GM21367 (cell line): ENCODE measurements around the gene RELN.

ENCODE experiments used
- ATAC-seq: cut with Tn5 transposase; IDR thresholded peaks from one replicate; pipeline ENCODE4 v1.9.1; 2021; ENCODE audit not compliant: unreplicated experiment

Gene RELN

DNA sequence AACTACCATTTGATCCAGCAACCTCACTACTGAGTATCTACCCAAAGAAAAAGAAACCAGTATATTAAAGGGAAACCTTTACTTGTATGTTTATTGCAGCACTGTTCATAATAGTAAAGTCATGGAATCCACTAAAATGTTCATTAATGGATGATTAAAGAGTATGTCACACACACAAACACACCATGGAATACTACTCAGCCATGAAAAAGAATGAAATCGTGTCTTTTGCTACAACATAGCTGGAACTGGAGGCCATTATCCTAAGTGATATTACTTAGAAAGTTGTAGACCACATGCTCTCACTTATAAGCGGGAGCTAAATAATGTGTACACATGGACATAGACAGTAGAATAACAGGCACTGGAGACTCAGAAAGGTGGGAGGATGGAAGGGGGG, 340.4 kb downstream of the RELN start:
- ATAC-seq: no peak

DNA sequence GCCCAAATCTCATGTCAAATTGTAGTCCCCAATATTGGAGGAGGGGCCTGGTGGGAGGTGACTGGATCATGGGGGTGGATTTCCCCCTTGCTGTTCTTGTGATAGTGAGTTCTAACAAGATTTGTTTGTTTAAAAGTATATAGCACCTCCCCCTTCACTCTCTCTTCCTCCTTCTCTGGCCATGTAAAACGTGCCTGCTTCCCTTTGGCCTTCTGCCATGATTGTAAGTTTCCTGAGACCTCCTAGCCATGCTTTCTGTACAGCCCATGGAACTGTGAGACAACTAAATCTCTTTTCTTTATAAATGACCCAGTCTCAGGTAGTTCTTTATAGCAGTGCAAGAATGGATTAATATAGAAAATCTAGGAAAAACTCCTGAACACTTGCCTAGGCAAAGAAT, 341.3 kb downstream of the RELN start:
- no peak for ATAC-seq

DNA sequence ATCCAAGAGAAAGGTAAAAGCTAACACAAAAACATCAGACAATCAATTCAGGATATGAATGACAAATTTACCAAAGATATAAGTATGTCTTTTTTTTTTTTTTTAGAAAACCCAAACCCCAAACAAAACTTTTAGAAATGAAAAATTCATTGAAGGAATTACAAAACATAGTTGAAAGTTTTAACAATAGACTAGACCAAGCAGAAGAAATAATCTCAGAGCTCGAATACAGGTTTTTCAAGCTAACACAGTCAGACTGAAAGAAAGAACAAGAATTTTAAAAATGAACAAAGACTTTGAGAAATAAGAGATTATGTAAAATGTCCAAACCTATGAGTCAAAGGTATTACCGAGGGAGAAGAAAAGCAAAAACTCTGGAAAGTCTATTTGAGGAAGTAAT, 345.1 kb downstream of the RELN start:
- no peak for ATAC-seq

DNA sequence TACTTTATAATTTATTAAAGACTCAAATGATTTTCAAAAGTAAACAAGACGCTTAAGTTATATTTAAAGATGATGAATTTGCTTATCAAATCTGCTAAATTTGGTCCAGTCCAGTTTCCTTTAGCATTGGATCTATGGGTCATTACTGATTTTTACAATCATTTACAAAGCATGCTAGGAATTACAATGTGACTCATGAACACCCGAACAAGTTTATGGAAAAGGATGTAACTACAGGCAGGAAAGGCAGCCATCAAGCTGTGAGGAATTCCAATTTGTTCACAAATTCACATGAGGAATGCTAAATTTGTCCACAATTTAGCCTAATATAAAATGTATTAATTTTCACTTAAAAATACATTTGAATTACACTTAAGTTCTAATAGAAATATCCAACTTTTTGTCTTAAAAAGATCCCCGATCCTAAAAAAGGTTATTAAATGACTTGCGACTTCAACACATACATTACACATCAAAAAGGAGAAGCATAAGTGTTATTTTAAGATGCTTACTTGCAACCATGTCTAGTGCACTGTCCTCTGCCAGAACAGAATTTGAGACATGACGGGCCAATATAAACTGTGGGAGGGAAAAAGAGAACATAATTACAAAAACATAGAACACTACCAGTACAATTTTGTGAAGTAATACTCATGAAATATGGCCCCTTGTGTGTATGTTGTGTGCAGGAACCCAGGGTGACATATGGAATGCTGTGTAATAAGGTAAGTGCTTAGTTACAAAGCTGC, 349.3 kb downstream of the RELN start:
- ATAC-seq: no peak

DNA sequence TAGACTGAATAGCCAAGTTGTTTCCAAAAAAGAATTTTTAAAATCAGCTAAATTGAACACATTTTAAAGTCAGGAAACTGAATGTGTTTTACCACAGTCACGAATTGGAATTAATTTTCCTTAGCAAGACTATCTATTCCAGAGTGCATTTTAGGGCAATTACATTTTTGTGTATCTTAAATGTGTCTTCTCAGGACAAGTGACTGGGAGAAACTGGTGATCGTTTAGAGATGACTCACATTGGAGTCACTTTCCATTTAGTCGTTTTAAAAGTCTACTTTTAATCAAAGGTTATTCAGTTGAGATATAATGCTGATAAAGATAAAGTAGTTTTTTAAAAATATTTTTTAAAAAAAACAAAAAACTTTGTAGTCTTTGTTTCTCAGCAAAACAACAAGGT, 351.7 kb downstream of the RELN start:
- no peak for ATAC-seq

DNA sequence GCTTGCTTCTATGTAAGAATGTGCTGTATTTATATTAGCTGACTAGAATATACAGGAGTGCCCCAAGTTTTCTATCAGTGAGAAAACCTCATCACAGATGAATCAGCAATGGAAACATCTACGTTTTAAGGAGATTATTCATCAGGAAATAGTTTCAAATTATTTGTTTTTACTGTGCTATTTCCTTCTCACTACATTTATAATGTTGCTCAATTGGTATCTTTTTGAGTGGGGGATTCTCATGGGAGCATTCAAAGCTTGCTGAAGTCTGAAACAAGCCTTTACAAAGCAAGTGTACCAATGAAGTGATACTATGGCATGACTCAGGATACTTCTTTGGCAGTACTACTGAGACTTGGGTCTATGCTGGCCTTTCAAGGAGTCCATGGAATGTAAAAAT, 352.4 kb downstream of the RELN start:
- ATAC-seq: no peak

DNA sequence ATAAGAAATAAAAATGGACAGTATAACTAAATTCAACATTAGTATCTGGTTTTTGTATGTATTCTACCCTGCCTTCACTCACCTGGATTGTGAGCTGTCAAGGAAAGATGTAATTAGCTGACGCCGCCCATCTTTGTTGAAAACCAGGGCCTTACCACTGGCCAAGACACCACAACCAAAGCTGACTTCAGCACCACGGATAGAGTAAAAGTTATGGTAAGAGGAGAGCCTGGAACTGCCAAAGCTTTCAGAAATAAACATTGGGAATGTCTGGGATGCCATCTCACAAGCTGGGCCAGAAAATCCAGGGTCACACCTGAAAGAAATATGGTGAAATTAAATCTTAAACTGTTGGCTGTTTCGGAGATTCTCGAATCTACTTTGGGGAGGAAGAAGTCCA, 353.3 kb downstream of the RELN start:
- ATAC-seq: no peak

DNA sequence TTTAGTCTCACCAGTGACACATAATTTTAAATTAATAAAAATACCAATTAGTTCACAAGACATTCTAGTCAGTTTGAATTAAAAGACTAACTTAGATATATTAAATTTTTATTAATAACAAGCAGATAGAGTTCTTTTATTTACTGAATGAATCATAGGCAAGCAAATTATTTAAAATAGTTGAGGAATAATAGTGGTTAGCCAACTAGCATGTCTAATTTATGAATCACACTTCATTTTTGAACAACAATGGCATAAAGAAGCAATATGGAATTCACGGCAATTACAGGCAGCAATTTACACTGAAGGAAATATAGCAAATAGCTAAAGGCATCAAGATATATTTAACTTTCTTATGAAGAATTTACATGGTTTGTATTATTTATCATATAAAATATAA, 356.5 kb downstream of the RELN start:
- no peak for ATAC-seq

DNA sequence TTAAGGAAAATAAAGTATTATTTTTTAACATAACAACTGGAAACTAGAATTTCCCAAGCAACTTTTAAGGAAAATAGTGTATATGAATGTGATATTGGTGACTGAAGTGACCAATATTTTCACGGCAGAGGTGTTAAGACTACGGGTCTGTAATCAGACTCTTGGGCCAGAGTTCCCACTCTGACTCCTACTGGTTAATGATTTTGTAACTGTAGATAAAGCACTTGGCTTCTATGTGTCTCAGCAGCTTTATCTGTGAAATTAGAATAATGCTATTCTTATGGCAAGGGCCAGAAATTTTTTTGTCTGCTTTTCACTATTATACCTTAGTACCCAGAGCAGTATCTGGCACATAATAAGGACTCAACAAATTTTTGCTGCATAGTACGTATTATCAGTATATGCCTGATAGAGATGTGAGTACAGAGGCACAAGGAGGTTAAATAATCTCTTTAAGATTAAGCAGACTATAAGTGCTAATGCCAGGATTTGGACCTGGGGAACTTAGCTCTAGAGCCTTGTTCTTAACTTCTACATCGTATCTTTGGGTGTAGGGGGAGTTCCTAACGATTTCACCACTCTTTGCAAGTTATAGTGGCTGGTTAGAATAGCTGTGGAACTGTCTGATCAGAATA, 357.3 kb downstream of the RELN start:
- ATAC-seq: no peak

DNA sequence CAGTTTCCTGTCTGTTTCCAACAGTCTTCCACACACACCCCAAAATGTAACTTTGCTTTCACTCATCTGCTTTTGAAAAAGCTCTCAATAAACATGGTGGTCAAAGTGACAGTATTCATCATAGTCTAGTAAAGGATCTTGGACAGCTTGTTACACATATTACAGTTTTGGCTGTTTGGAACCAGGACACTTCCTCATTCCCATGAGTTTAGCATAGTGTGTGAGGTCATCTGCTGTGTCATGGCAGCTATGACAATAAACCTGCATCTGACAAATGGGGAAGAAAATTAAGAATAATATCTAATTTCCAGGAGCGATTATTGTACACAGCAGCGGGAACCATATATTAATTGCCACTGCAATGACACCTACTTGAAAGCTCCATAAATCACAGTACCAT, 359.1 kb downstream of the RELN start:
- no peak for ATAC-seq

DNA sequence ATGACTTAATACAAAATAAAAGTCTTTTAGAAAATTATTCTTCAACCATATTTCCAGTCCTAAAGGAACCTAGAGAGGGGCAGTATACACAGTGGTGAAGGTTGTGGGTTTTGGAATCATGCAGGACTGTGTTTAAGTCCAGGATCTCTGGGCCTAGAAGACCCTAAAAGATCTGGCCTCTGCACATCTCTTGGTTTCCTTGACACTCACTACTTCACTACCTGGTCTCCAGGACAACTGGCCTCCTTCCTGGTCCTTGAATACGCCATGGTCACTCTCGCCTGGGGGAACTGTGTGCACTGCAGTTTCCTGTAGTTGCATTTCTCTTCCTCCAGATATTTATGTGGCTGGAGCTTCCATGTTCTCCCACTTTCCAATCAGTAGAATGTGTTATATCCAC, 360.7 kb downstream of the RELN start:
- ATAC-seq: no peak

DNA sequence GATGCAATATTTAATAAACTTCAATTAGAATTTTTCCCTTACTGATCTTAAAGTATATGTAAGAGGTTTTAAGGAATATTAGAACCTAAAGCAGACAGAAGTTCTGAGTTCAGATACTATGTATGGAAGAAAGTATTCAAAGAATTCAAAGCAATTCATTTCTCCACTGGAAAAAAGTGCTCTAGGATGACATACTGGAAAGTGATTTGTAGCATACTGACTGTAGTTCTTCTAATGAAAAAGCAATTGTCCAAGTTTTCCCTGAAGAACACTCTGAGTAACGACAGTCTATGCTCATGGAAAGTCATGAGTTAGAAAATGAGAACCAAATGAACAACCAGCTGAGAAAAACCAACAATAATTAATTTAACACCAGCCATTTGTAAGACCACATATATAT, 362.7 kb downstream of the RELN start:
- ATAC-seq: no peak

DNA sequence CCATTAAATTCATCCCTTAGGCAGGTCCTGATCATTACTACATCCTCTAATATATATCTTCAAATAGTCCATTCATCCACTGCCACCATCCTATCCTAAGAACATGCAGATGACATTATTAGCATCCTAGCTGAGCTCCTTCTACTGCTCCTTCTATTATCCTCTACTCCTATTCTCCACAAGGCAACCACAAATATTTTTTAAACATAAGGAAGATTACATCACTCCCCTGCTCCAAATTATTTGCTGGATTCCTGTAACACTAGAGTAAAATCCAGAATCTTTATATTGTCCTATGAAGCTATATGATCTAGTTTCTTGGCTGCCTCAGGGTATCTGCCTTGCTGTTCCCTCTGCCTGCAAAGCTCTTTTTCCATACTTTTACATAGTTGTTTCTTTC, 367.2 kb downstream of the RELN start:
- no peak for ATAC-seq

DNA sequence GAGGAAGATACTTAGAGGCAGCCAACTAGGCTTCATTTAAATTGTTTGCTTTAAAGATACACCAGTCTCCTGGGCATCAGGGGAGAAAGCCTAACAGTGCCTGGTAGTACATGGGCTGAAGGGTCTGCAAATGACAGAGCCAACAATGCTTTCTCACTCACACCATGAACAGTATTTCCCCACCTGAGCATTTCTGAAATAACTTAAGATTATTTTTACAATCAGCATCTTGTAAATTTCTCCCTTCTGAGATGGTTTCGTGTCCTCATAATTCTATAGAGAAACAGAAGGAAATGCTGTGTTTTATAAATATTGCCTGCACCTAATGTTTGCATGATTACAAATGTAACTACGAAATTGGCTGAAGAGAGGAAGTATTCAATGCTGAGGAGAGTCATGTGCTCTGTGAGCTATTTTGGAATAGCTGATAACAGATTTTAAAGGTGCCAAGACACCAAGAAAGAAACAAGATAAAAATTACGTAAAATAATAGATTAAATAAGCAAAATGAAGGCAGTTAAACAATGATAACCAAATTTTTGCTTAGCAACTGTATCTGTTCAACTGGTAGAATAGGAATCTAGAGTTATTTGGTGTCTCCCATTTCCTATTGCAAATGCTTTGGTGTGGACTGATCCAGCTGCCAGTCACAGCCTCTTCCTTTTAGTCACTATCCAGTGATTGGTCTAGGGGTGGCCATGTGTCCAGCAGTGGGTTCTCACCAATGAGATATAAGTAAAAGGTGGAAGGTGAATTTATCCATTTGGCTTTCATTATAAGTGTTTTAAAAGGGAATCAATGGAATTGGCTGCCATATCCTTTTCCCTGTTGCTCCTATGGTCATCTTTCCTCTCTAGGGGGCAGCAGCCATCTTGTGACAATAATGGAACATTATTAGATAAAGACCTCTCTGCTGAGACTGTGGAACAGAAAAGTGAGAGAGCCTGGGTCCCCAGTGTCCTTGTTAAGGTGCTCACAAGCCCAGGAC, 375.5 kb downstream of the RELN start:
- ATAC-seq: no peak

DNA sequence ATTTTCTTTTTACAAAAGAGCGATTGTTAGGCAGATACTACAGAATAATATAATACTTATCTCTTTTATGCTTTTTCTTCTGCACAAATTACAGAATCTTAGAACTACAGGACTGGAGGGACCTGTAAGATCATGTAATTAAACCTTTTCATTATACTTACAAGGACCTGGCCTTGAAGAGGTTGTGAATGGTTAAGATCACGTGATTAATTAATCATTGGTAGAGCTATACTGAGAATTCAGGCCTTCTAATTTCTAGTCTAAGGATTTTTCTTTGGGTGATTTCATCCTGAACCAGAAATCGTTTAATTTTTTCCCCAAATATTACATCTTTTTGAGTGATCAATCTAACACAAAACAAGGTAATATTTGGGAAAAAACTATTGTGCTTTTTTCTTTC, 379.7 kb downstream of the RELN start:
- ATAC-seq: no peak

DNA sequence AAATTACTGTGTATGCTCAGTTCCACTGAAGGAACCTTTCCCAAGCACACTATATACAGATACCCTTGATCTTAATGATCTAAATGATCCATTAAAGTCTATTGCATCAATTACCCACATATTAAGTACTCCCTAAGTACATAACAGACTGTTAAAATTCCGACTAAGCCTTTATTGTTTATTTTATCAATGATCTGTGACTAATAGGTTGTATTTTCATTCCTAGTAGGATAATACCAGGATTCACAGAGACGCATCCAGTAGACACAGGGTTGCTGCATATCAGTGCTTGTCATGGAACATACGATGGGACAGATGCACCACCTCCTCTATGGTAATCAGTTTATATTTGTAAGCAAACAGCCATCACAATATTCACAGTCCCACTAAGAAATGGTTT, 383.8 kb downstream of the RELN start:
- ATAC-seq: no peak

DNA sequence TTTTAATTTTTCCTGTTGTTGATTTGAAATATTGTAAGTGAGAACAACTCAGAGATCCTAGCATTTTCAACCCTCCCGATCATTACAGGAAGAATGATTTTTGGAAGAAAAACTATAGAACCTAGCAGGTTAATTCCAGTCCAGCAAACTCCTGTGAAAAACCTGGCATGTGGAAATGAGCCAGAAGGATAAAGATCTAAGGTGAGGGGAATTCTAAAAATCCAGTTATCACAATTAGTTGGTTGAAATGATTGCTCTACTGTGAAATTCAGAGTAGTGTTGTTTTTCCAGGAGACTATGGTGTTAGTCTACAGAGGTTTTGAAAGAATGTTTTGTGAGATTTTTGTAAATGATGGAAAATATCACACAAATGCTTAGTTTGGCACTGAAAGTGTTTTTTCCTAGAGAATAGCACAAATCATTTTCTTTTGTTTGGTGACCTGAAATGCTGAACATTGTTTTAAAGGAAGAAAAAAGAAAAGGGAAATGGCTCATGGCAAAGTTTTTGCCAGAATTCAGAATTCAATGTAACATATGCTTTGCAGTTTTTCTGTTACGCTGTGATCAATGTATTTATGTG, 391.0 kb downstream of the RELN start:
- no peak for ATAC-seq

DNA sequence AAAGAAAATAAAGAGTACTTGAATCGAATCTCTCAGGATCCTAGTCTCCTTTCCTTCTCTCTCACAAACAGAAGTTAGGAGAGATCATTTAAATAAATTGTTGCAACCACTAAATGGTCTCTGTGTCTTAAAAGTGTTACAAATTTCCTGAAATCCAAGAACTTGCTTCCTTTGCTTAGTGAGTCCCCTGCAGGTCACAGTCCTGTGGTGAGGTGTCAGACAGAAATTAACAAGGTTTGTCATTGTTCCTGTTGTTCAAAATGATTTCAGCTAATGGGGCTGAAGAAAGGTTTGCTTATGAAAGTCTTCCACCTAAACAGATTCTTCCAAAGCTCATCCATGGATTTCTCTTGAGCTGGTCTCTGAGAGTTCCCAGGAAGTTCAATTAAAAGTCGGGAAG, 391.9 kb downstream of the RELN start:
- ATAC-seq: no peak

DNA sequence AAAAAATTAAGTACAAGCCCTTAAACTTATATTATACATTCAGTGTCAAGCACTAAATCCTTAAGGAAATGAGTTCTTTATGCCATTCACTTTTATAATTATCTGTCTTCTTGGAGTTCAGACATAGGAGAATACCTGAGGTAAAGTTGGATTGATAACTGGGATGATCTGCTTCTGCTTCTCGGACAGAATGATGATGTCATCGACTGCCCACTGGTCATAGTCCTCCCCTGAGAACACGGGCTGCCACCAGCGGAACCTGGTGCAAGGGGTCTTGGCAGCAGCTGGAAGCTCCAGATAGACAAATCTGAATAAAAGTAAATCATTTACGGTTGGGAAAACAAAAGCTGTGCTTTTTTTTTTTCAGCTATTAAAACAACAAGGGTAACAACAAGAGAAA, 395.3 kb downstream of the RELN start:
- ATAC-seq: no peak

DNA sequence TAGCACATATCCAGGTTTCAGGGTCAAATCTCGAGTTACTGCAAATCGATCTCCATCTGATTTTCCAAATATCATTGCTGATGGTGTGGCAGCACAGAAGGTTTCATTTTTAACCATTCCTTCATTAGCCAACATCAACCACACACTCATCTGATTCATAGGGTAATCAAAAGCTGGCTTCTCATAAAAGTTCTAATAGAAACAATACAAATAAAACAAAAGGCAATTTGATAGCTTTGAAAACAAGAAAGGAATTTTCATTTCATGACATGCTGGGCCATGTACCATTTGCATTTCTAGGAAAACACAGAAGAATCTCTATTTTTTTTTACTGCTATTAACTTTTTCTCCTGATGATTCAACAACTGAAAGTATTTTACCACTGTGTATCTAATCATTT, 395.8 kb downstream of the RELN start:
- ATAC-seq: no peak

DNA sequence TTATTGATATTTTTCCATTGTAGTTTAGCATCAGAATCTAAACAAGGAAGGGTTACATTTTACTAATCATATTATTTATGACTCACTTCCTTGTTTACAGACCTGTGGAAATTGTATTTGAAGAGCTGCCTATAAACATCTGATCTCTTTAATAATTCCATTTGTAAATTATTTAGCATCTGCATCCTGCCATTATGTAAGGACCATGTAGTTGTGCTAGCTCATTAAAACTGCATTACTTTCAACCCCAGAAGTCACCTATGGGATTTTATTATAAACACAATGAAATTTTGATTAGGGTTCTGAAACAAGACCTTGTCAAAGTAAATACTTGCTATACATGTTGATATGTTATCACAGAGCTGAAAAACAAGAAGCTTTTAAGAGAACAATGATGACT, 396.6 kb downstream of the RELN start:
- no peak for ATAC-seq

DNA sequence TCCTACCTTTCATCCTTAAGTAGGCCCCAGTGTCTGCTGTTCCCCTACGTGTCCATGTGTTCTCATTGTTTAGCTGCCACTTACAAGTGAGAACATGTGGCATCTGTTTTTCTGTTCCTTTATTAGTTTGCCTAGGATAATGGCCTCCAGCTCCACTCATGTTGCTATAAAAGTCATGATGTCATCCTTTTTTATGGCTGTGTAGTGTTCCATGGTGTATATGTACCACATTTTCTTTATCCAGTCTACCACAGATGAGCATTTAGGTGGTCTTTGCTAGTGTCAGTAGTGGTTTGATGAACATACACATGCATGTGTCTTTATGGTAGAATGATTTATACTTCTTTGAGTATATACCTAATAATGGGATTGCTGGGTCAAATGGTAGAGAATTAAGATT, 397.3 kb downstream of the RELN start:
- no peak for ATAC-seq
